Psoas muscle (tissue), 8 donors: ENCODE results near the gene HSFX2. TPM values are rescaled to one million over a fixed set of nuclear protein-coding genes. Genes with fewer than 3 reads are reported as not detected.

Experiments used
- ATAC-seq, 4 donors: fragments of 200-7000 bp; cut with Tn5 transposase; one replicate each; pipeline ENCODE4 v1.9.1; 2020; ENCODE audit warnings: moderate library complexity in 3 of 4, mild to moderate bottlenecking in 2 of 4
- DNase-seq, 2 donors: peaks; one replicate each; pipeline ENCODE4 v3.0.0-alpha.2; 2020
- H3K27ac ChIP-seq: fragments of 200-600 bp; one replicate; pipeline ENCODE4 v1.8.0; 2022
- H3K27me3 ChIP-seq, 3 donors: fragments of 200-600 bp in 1 of 3; one replicate each; pipeline versions ENCODE4 v1.6.1 to v1.8.0; 2013 to 2022; ENCODE audit warnings: low read length in 2 of 3, mild to moderate bottlenecking in 2 of 3, moderate library complexity in 1 of 3; ENCODE audit not compliant: insufficient read depth in 3 of 3
- H3K36me3 ChIP-seq, 2 donors: fragments of 200-600 bp in 1 of 2; one replicate each; pipeline versions ENCODE4 v1.6.1 to v1.8.0; 2013 to 2022; ENCODE audit warnings: low read depth in 1 of 2, mild to moderate bottlenecking in 1 of 2, moderate library complexity in 1 of 2; ENCODE audit not compliant: insufficient read depth in 1 of 2
- H3K4me1 ChIP-seq: fragments of 200-600 bp; one replicate; pipeline ENCODE4 v1.8.0; 2022
- H3K4me3 ChIP-seq: fragments of 200-600 bp; one replicate; pipeline ENCODE4 v1.8.0; 2022; ENCODE audit warnings: mild to moderate bottlenecking
- H3K9me3 ChIP-seq: fragments of 200-600 bp; one replicate; pipeline ENCODE4 v1.8.0; 2022
- WGBS, 3 donors: extraction: QIAGEN DNeasy Blood & Tissue Kit; methylation state at CpG; one replicate each; pipeline versions ENCODE4 v1.1.6 to v1.1.7; 2013; 5-methylcytosine and 5-hydroxymethylcytosine counted together
- intact Hi-C, 2 donors: fragments of 100-400 bp; cut with DNase I; formaldehyde crosslinking; loops; one replicate each; pipeline versions ENCODE4 v1.11.0 to v1.14.2; 2022
- polyA plus RNA-seq, 3 donors: library from polyadenylated mRNA; stranded (reverse); fragments of 200-250 nt; gene quantifications; one replicate each; pipeline ENCODE4 v1.2.3, GENCODE V29; 2013
- total RNA-seq, 4 donors: library from RNA; stranded (reverse); fragmentation: NEBNext Ultra II Directional in 2 of 4; extraction: Animal tissue kit (Norgen Biotek cat#: 25700) in 2 of 4; gene quantifications; one replicate each; pipeline versions ENCODE4 v1.2.1 to v1.2.4, GENCODE V29; 2021 to 2023
- TF ChIP-seq, protein P1 (sequence below): fragments of 200-600 bp; IDR thresholded peaks from one replicate; pipeline ENCODE4 v1.8.0; 2022; ENCODE audit warnings: antibody characterized with exemption
- donor health status: healthy with polysubstance abuse.
- donor health status: DM: no; HTN: no; CAD: no; lungs with moderate emphysema.
- donor health status: Bipolar disorder and iron deficiency.
- donor health status: healthy.
- donor health status: DM: yes; HTN: yes; CAD: no.
- donor health status: DM: no; HTN: no; CAD: no.
- donor health status: DM: no; HTN: no; CAD: no.
- donor health status: DM: yes; HTN: yes; CAD: no.

Gene HSFX2
- total and polyA plus RNA-seq, 7 donors = 0.14 to 1.8 (median 0.41) TPM; not detected in 2

GRCh38 chrX:149638860-149639259 is 43.7 kb upstream of the HSFX2 start:
- no peaks in the 10 kb centered on the region for H3K9me3 ChIP-seq
- no peaks in the 10 kb centered on the region for H3K4me1 ChIP-seq
- ATAC-seq (no peak), DNase-seq (no peak)
- H3K27me3 ChIP-seq = no peaks in the 10 kb centered on the region
- H3K36me3 ChIP-seq = no peaks in the 10 kb centered on the region
- TF ChIP-seq, protein P1, sequence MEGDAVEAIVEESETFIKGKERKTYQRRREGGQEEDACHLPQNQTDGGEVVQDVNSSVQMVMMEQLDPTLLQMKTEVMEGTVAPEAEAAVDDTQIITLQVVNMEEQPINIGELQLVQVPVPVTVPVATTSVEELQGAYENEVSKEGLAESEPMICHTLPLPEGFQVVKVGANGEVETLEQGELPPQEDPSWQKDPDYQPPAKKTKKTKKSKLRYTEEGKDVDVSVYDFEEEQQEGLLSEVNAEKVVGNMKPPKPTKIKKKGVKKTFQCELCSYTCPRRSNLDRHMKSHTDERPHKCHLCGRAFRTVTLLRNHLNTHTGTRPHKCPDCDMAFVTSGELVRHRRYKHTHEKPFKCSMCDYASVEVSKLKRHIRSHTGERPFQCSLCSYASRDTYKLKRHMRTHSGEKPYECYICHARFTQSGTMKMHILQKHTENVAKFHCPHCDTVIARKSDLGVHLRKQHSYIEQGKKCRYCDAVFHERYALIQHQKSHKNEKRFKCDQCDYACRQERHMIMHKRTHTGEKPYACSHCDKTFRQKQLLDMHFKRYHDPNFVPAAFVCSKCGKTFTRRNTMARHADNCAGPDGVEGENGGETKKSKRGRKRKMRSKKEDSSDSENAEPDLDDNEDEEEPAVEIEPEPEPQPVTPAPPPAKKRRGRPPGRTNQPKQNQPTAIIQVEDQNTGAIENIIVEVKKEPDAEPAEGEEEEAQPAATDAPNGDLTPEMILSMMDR = no peak
- intact Hi-C loops = loop anchor here (10.0 kb wide), 3 partner anchors 76 to 134 kb away; partner anchors contain the start of genes IDS (in 1 of the 2) and MAGEA11 (in 1 of the 2)
- H3K27ac ChIP-seq = no peak overlapping the region
- no peak overlapping the region for H3K4me3 ChIP-seq

- Histone ChIP-seq H3K27me3 (no peaks in the 10 kb centered on the region), H3K36me3 (no peaks in the 10 kb centered on the region), H3K27ac (no peak overlapping the region), H3K4me1 (peaks cover 7% of the 10 kb centered on the region), H3K9me3 (no peaks in the 10 kb centered on the region), H3K4me3 (no peak overlapping the region)
- TF ChIP-seq, protein P1 = no peak
- intact Hi-C loops = loop anchor here (10.0 kb wide), 3 partner anchors 81 to 129 kb away; partner anchors contain the start of genes IDS (in 1 of the 2) and MAGEA11 (in 1 of the 2)
- DNase-seq (no peak), ATAC-seq (no peak)
Observed at GRCh38 chrX:149633511-149633910, 38.4 kb upstream of the HSFX2 start.

DNA sequence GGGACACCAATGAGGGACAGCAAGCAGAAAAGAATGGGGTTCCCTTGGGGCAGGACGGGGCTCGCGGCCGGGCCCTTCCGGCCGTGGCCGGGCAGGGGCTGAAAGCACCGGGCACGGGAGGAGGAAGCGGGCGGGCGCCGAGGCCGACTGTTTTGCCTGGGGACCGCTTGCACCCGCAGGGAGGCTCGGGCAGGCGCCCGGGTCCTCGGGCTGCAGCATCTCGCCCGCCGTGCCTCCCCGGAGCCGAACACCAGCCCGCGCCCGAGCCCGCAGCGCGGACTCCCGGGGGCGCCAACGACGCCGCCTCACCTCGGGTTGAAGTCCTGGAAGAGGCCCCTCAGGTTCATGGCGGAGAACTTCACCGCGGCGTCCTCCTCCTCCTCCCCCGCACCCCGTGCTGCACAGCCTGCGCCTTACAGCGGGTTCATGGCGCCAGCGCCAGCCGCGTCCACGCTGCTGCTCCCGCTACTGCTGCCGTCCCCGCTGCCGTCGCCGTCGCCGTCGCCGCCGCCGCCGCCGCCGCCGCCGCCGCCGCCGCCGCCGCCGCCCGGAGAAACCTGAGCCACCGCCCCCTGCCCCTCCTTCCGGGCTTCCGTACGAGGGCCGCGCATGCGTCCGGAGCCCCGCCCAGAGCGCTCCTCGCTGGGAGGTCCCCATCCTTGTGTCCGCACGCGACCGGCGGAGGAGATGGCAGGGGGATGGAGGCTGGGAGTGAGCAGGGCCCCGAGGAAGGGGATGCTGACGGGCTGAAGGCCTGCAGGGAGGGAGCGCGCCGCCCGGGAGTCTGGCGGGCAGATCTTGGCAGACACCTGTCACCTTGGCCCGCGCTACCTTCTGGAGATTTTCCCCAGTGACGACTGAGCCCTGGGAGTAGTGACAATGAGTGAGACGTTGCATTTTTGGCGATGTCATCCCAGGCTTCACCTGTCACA is 36.4 kb upstream of the HSFX2 start, which contains the start of gene TMEM185A:
Gene TMEM185A, minus strand, starts transcription at position 559 of the 932 bp plus-strand sequence. Its CDS starts 212 bp downstream, at position 347.
- Histone ChIP-seq H3K4me3 (peak within 1 kb of the TSS; percentile 79), H3K36me3 (no peaks in the 10 kb centered on the region), H3K4me1 (peaks cover 7% of the 10 kb centered on the region), H3K27ac (peak within 1 kb of the TSS; percentile 63), H3K27me3 (no peaks in the 10 kb centered on the region), H3K9me3 (no peaks in the 10 kb centered on the region)
- ATAC-seq (peak; percentile 83 to 94 (median 86)), DNase-seq (peak; percentile 72 to 84)
- intact Hi-C loops = loop anchor here (10.0 kb wide), 3 partner anchors 83 to 127 kb away; partner anchors contain the start of genes IDS (in 1 of the 2) and MAGEA11 (in 1 of the 2)
- 0 to 25% (median 1%) methylated on average over 24 to 102 of the region's 102 CpGs for WGBS, 3 donors
- TF ChIP-seq, protein P1 = no peak

DNA sequence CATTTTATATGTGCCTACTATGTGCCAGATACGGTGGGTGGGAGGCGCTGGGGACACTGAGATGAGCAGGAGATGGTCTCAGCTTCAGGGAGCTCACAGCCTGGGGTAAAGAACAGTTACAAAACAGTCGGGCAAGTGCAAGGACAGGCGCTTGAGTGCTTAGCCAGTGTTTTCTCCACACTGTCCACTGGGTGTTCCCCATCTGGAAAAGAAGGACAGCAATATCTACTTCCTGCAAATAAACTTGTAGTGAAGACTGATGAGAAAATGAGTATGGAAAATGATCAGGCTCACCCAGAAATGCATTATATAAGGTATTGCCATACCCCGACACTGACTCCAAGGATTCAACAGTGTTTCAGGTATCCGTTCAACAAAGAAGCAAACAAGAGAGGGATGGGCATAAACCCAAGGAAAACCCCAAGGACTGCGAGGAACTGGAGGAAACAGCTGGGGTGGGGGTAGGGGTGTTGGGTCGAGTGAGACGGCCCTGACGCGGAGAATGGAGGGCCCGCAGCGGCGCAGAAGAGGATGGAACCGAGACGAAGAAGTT is 35.6 kb upstream of the HSFX2 start:
- H3K27ac ChIP-seq = peak overlapping the region; percentile 63
- H3K27me3 ChIP-seq = no peaks in the 10 kb centered on the region
- H3K4me1 ChIP-seq = peaks cover 7% of the 10 kb centered on the region
- intact Hi-C loops = loop anchor here (10.0 kb wide), 3 partner anchors 84 to 126 kb away; partner anchors contain the start of genes IDS (in 1 of the 2) and MAGEA11 (in 1 of the 2)
- 2 to 31% (median 3%) methylated on average over 14 to 16 of the region's 16 CpGs for WGBS, 3 donors
- TF ChIP-seq, protein P1 = no peak
- peak overlapping the region; percentile 79 for H3K4me3 ChIP-seq
- no peaks in the 10 kb centered on the region for H3K36me3 ChIP-seq
- DNase-seq (no peak), ATAC-seq (peak; percentile 63 to 86 (median 74))
- no peaks in the 10 kb centered on the region for H3K9me3 ChIP-seq
